Glomerular visceral epithelial cell (primary cell): ENCODE results near the gene WASL.
A peak's percentile ranks its signal among the peaks of the same experiment; 100 is the strongest.
"Not testable (repeated sequence)": the region's sequence is repeated elsewhere in the genome, so short reads cannot be mapped to it uniquely, and the experiment has no call there.

Experiments
- DNase-seq: peaks from one replicate; pipeline ENCODE4 v3.0.0-alpha.2; 2016; ENCODE audit errors: extremely low spot score

WASL gene

DNA sequence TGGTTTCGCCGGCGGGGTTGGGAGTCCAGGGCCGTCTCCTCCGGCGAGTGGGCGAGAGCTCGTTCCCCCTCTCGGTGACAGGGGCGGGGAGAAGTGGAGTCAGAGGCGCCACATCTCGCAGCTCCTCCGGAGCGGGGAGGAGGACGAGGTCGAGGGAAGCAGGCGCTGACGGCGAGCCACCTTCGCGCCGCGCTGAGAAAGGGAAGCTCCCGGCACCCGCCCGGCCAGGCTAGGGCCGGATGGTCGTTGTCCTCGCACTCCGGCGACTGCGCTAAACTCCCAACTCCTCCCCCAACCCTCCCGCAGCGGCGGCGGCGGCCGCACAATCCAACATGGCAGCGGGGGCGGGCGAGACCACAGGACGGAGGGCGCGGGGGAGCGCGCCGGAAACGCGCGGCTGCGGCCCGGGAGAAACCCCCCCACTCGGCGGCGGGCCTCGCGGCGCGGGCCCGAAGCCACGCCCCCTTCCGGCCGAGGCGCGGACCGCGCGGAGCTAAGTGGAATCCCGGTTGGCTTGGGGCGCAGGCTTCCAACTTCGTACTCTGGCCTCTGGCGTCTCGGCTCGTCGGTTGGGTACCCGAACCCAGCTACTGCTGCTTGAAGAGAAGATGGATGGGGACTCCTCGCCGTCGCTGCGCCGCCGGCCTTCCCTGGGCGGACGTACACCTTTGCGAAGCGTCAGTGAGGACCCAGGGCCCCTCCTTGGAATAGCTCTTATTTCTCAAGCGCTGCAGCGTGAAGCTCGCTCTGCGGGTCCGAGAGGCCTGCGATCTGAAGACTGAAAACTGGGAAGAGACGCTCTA is at the start of gene WASL:
WASL (minus strand) TSS at position 270 of the 803 bp plus-strand sequence; CDS start at position 1, 269 bp downstream.
- peak; percentile 91 for DNase-seq

DNA sequence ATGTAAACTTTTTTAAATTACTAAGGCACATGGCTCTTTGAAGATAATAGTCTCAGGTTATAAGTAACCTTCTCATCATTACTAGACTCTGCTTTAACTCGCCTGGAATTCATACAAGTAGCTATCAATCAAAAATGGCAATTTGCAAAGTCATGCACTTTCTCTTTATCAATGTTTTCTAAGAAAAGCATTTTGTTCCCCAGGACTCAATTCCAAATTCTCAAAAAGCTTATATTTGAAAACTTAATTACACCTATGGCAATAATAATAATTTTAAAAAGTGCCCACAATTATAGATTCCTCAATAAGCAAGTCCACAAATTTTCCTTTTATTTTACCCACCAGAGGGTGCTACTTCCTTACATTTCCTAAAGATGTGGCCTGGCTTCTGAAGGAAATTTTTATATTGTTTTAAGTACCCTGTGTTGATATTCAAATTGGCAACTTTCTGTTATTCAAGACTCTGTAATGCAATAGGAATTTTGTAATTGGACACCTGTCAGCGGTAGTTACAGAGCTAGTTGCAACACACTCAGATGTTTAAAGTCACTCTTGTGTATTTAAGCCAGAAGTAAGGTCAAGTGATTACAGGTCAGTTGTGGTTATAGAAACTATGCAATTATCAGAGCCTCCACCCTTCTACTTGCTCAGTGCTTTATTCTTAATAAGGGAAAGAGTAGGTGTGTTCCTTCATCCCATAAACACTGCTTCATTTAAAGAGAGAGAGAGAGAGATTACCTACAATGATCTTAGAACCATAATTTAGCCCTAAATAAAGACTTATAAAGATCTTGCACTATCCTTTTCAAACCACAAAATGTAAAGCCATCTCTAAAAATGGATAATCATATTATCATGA is 49.1 kb upstream of the WASL start:
- DNase-seq = peak; percentile 78

DNA sequence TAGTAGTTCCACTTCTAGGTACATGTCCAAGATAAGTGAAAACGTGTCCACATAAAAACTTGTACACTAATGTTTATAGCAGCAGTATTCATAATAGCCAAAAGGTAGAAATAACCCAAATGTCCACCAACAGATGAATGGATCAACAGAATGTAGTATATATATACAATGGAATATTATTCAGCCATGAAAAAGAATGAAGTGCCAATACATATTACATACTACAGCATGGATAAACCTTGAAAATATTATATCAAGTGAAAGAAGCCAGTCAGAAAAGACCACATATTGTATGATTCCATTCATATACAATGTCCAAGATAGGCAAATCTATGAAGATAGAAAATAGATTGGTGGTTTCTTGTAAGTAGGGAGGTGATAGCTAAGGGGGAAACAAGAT is 47.8 kb upstream of the WASL start:
- no peak for DNase-seq

DNA sequence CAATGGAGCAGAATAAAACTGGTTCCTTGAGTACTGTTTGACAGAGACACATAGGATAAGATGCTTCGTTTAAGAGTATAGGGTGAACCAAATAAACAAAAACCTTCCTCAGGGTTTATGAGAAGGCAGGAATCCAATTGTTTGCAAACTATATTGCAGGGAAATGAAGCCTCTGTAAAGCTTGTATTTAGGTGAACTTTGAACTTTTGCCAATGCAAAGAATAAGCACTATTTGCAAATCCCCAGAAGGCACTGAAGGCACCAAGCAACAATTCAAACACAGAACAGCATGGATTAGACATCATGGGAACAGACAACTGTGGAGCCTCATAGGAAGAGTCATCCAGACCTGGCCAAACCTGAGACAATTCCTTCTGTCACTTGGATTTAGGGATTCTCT is 47.1 kb upstream of the WASL start:
- DNase-seq = no peak

DNA sequence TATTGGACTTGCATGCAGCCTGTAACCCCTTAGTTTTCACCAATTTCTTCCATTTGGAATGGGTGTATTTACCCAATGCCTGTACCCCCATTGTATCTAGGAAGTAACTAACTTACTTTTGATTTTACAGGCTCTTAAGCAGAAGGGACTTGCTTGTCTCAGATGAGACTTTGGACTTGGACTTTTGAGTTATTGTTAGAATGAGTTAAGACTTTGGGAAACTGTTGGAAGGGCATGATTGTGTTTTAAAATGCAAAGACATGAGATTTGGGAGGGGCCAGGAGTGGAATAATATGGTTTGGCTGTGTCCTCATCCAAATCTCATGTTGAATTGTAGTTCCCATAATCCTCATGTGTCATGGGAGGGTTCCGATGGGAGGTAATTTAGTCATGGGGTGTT is 46.3 kb upstream of the WASL start:
- not testable (repeated sequence) for DNase-seq

DNA sequence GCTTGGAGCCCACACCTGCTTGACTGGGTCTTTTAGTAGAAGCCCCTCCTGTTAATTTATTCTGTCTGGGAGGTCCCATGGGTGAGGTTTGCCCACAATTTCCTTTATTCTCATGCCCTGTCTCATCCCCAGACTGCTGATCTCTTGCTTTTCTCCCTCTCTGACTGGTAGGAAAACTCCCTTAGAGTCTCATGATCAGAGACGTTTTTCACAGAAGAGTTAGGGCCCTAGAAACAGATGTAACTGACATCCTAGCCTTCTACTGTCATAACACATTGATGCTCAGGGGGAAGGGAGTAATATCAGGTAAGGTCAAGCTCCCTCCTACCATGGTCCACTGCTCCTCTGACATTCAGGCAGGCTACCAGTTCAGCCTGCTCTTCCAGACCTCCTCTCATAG is 43.7 kb upstream of the WASL start:
- DNase-seq = no peak

DNA sequence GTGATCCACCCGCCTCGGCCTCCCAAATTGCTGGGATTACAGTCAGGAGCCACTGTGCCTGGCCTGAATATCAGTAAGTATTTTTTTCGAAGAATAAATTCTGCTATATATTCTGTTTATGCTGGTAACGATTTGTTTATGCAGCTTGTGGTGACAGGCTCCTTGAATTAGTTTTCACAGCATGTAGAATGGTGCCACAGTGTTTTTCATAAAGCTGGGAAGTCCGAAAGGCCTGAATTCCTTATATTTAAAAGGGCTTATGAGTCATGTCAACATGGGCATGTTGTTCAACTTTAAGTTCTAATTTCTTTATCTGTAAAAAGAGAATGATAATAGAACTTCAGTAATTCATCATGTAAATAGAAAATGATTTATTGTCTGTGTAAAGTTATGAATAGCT is 42.2 kb upstream of the WASL start:
- DNase-seq = no peak

DNA sequence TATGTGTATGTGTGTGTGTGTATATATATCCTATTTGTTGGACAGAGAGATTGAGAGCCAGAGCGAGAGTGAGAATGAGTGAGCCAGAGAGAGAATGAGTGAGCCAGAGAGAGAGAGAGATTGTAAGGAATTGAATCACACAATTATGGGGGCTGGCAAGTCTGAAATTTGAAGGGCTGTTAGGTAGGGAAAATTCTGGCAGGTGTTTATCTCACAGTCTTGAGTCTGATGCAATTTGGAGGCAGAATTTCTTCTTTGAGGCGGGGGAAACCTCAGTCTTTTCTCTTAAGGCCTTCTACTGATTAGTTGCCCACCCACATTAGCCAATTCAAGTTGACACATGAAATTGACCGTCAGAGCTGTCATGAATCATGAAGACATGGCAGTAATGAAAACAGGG is 41.0 kb upstream of the WASL start:
- no peak for DNase-seq

DNA sequence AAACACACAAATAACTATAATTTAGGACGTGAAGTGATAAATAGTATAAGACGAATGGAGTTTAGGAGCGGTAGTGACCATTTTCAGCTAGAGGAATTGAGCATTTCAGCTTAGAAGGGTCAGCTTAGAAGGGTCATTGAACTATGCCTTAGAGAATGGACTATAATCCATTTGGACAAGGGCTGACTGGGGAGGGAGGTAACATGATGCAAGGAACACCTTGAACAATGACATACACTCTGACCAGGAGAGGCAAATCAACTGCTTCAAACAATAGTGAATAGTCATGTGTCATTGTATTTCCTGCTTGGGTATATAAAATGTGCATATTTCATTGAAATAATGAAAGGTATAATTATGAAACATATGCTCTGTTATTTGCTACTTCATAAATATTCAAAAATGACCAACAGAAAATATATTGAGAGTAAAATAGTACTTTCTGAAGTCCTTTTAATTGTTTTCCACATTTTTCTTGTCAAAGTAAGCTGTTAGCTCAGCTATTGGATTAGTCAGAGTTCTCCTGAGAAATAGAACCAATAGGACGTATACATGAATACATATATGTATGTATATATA is 40.5 kb upstream of the WASL start:
- DNase-seq = no peak

DNA sequence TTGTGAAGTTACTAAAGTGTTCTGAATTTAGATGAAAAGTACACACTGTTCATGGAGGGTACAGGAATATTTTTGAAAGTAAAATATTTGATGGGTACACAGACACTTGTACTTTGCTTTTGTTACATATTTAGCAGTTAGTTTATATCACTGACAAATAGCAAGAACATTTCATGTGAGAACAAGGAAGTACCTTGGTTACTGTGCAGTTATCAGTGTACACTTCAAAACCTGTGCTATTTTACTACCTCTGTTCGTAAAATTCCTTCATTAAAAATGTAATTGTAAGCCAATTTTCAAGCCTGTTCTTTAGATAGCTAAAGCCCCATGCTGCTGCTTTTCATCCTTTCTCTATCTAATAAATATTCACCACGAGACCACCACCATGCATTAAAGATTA is 39.8 kb upstream of the WASL start:
- DNase-seq = no peak

DNA sequence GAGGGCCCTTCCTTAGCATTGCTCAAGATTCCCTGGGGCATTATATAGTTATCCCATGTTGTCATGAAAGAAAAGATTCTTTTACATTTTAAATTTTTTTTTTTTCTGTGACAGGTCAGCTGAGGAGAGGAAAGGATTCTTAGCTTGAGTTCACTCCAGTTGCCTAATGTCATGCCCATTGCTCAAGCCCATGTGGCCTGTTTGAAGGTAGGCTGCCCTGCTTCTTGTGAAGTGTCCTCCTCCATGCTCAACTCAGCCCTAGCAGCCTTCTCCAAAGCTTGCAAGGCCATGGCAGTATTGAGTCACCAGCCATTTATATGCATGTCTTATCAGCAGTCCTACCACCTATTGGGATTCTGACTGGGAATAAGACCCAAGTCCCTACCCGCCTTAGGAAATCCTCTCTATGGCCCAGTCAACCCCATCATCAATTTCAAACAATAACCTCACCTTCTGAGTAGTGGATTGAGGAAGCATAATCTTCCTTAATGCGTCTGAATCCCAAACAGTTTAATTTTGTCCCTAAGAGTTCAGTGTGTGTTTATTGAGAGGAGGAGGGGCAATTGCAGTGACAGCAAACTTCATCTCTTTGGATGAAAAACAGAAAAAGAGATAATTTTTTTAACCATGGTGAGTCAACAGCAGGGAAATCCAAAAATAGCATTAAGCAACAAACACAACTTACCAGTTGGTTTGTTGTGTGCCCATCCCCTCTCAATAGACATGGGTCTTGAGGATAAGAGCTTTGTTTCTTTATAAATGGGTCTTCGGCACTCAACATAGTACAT is 38.6 kb upstream of the WASL start:
- no peak for DNase-seq

DNA sequence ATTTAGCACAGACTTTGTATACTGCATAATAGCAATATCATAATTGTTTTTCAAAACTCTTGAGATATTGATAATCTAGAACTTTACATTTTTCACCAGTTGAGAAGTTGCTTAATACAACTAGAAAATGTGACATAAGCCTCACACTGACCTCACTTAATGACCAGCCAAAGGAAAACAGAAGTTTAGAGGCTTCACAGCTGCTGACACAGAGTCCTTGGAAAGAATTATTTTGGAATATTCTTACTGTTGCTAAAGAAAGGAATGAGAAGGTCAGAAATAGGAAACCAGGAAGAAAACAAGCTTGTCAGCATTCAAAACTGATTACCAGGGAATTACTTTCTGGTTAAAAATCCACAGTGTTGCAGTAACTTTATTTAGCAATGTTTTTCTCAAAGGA is 35.5 kb upstream of the WASL start:
- DNase-seq = no peak

DNA sequence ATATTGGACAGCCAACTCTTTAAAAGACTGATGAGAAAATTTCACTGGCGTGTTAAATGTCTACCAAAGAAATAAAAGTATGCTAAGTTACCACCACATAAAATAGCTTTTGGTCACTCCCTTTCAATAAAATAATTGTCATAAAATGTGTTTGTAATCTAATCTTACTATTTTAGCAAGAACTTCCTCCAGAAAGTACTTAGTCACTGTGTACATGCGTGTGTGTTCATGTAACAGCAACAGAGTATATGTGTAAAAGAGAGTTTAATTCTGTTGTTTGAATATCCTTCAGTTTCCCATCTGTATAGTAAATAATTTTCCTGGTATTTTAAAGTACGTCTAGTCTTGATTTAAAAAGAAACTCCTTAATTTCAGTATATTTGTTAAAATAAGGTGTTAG is 35.0 kb upstream of the WASL start:
- no peak for DNase-seq

DNA sequence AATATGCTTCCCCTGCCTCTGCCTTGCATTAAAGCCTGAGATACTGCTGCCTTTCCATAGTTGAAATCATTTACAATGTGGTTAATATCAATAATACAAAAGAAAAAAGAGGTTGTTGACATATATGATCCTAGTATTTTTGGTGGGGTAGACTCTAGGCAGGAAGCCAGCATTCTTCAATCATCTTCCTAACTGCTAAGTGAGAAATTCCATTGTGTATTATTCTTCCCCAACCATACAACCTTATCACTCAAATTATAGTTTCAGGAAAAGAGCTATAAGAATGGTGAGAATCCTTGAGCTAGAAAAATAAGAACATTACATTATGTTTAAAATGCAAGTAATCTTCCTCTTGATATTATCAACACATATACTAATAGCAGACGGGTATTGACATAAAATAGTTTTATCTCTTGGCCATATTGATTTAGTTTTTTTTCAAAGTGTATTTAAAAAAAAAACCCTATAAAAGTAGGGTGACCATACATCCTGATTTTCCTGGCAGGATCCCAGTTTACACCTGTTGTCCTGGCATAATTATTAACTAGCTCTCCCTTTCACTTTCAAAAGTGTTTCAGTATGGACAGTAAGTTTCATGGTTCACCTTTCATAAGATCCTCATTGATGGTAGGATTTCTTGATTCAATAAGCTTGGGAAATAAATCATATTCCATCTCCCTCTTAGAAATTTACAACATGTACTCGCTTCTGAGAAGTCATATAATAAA is 33.4 kb upstream of the WASL start:
- peak; percentile 11 for DNase-seq

DNA sequence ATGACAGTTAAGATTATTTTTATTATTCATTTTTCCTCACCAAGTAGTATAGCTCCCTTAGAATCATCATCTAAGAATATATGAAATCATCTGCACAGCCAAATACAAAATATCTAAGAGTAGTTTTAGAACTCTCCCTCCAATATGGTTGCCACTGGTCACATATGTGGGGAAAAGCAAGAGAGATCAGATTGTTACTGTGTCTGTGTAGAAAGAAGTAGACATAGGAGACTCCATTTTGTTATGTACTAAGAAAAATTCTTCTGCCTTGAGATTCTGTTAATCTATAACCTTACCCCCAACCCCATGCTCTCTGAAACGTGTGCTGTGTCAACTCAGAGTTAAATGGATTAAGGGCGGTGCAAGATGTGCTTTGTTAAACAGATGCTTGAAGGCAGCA is 31.7 kb upstream of the WASL start:
- not testable (repeated sequence) for DNase-seq

DNA sequence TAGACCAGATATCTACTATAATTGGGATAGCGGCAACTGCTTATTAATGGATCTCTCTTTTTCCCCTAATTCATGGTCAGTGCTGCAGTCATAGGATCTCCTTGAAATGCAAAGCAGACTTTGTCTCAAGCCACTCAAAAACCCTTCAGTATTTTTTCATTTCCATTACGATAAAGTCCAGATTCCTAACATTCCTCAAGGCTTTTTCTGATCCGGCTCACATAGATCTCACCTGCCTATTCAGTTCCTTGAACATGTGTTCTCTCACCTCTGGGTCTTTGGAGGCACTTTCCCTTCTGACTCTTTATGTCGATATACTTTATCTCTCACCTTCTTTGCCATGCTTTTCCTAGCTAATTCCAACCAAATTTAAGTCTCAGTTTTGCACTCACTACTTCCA is 25.7 kb upstream of the WASL start:
- no peak for DNase-seq

DNA sequence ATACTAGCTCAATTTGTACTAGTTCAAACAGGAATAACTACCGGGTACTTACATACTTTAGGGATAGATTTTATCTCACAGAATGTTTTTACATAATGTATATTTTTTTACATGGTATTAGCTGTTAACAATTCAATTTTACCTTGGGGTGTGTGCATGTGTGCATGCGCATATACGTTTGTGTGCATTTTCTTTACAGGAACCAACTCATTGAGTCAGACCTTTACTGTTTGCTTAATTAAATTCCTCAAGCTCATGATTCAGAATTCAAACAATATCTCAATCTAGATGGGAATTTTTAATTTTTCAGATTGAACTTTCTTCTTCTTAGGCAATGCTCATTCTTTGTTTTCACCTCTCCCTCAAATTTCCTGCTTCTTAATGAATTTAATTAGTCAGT is 24.7 kb upstream of the WASL start:
- DNase-seq = no peak

DNA sequence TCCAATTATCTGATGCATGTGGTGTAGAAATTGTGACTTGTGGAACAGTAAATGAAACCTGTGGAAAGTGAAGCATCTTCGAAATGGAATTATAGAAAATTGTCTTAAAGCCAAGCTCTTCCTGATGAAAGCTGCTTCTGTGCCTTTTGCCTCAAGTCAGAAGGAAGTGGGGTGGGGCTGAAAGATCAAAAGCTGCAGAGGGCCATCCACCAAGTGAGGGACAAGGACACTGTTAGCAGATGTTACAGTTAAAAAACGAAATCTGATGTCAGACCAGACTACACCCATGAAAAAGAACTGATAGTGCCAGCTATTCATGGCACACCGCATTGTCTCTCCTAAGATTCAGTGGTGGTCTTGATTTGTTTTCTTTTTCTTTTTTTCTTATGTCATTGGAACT is 23.8 kb upstream of the WASL start:
- DNase-seq = no peak

DNA sequence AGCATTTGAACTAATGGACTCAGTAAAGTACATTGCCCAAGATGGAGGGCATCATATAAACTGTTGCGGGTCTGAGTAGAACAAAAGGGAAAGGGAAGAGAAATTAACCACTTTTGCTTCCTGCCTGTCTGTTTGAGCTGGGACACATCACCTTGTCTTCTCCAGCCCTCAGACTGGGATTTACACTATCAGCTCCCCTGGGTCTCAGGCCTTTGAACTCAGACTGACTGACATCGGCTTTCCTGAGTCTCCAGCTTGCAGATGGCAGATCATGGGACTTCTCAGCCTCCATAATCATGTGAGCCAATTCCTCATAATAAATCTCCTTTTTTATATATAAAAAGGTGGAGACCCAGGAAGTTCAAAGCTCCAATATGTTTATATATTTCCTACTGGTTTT is 23.0 kb upstream of the WASL start:
- no peak for DNase-seq

DNA sequence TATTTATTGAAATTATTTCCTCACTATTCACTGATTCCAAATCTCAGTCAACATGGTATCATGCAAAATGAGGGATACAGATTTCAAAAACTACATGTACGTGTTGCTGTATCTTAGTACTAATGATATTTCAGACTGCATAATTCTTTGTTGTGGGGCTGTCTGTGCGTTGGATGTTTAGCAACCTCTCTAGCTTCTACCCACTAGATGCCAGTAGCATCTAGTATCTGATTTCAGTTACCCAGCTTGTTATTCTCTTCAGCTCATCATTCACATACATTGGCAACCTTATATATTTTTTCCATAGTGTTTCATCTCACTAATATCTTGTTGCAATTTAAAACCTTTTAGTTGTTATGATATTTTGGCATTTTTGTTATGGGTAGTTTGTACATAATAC is 22.5 kb upstream of the WASL start:
- DNase-seq = no peak

DNA sequence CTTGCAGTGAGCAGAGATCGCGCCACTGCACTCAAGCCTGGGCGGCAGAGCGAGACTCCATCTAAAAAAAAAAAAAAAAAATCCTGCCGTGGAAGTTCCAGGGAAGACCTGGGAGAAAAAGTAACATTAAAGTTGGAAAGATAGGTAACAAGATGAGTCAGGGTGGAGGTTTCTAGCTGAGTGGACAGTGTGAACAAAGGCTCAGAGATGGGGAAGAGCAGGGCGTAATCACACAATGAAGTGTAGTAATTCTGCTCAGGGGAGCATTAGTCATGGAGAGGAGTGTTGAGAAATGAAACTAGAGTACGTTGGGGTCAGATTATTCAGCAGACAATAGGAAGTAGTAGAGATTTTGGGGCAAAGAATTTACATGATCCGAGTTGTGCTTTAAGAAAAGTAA is 21.6 kb upstream of the WASL start:
- peak; percentile 78 for DNase-seq
